ENCODE measurements around the gene SLC1A2.

The SLC1A2 gene

GRCh38 chr11:35321111-35321510, 98.2 kb downstream of the SLC1A2 start:
- H4K12ac ChIP-seq (ENCODE audit: low read depth, low read length): no peak overlapping the region
- WGBS (ENCODE audit: extremely low coverage, insufficient coverage, insufficient read length): no CpG with 5 or more reads among the region's 2 CpGs
- no peak for DNase-seq

GRCh38 chr11:35318977-35319925, 100.1 kb downstream of the SLC1A2 start:
- Histone ChIP-seq H3K4me2 (ENCODE audit: low read length) (no peak overlapping the region), H3K27ac (ENCODE audit: low read depth, low read length) (no peak overlapping the region), H3K9ac (ENCODE audit: low read length) (no peak overlapping the region), H3K4ac (ENCODE audit: low read depth, low read length) (no peak overlapping the region), H4K12ac (ENCODE audit: low read depth, low read length) (no peak overlapping the region), H3K4me1 (ENCODE audit: control insufficient read depth in 1 of 2, insufficient read depth in 2 of 2, low read length in 2 of 2) (peaks cover 0 to 1% of the 10 kb centered on the region in 2 experiments), H2BK120ac (ENCODE audit: insufficient read depth, low read length, poor library complexity) (no peak overlapping the region), H3K14ac (ENCODE audit: low read length) (no peak overlapping the region), H2BK5ac (ENCODE audit: low read depth, low read length, poor library complexity) (no peak overlapping the region), H4K8ac (ENCODE audit: low read depth, low read length) (no peak overlapping the region), H3K27me3 (ENCODE audit: insufficient read depth, low read length) (no peaks in the 10 kb centered on the region), H3K36me3 (ENCODE audit: control insufficient read depth in 1 of 2, insufficient read depth in 2 of 2, low read length in 2 of 2) (no peaks in the 10 kb centered on the region), H3K18ac (ENCODE audit: low read length) (no peak overlapping the region), H2AFZ (ENCODE audit: insufficient read depth, low read length, poor library complexity) (no peak overlapping the region), H3K79me2 (ENCODE audit: control insufficient read depth, insufficient read depth, low read length, poor library complexity) (no peaks in the 10 kb centered on the region), H3K4me3 (ENCODE audit: low read depth, low read length) (no peak overlapping the region), H3K23ac (ENCODE audit: low read length) (no peak overlapping the region), H3K9me3 (ENCODE audit: insufficient read depth, low read depth, low read length) (peaks cover 2% of the 10 kb centered on the region), H3K79me1 (ENCODE audit: low read length) (no peaks in the 10 kb centered on the region), H2BK12ac (ENCODE audit: low read length) (no peak overlapping the region), H4K91ac (ENCODE audit: low read depth, low read length) (no peak overlapping the region), H2AK5ac (ENCODE audit: low read length) (no peak overlapping the region)
- DNase-seq: no peak
- no CpG with 5 or more reads among the region's 5 CpGs for WGBS (ENCODE audit: extremely low coverage, insufficient coverage, insufficient read length)

More at GRCh38 chr11:35321111-35321510, 98.2 kb downstream of the SLC1A2 start:
- Histone ChIP-seq H3K4me1 (ENCODE audit: control insufficient read depth in 1 of 2, insufficient read depth in 2 of 2, low read length in 2 of 2) (peaks cover 0 to 1% of the 10 kb centered on the region in 2 experiments), H3K9ac (ENCODE audit: low read length) (no peak overlapping the region), H3K36me3 (ENCODE audit: control insufficient read depth in 1 of 2, insufficient read depth in 2 of 2, low read length in 2 of 2) (no peaks in the 10 kb centered on the region), H3K14ac (ENCODE audit: low read length) (no peak overlapping the region), H3K79me2 (ENCODE audit: control insufficient read depth, insufficient read depth, low read length, poor library complexity) (no peaks in the 10 kb centered on the region), H4K91ac (ENCODE audit: low read depth, low read length) (no peak overlapping the region), H3K4me3 (ENCODE audit: low read depth, low read length) (no peak overlapping the region), H3K27me3 (ENCODE audit: insufficient read depth, low read length) (no peaks in the 10 kb centered on the region), H3K23ac (ENCODE audit: low read length) (no peak overlapping the region), H3K18ac (ENCODE audit: low read length) (no peak overlapping the region), H2BK12ac (ENCODE audit: low read length) (no peak overlapping the region), H2AFZ (ENCODE audit: insufficient read depth, low read length, poor library complexity) (no peak overlapping the region), H4K8ac (ENCODE audit: low read depth, low read length) (no peak overlapping the region), H3K4me2 (ENCODE audit: low read length) (no peak overlapping the region), H2BK5ac (ENCODE audit: low read depth, low read length, poor library complexity) (no peak overlapping the region), H3K4ac (ENCODE audit: low read depth, low read length) (no peak overlapping the region), H3K27ac (ENCODE audit: low read depth, low read length) (no peak overlapping the region), H3K79me1 (ENCODE audit: low read length) (no peaks in the 10 kb centered on the region), H3K9me3 (ENCODE audit: insufficient read depth, low read depth, low read length) (peaks cover 2% of the 10 kb centered on the region), H2AK5ac (ENCODE audit: low read length) (no peak overlapping the region), H2BK120ac (ENCODE audit: insufficient read depth, low read length, poor library complexity) (no peak overlapping the region)

DNA sequence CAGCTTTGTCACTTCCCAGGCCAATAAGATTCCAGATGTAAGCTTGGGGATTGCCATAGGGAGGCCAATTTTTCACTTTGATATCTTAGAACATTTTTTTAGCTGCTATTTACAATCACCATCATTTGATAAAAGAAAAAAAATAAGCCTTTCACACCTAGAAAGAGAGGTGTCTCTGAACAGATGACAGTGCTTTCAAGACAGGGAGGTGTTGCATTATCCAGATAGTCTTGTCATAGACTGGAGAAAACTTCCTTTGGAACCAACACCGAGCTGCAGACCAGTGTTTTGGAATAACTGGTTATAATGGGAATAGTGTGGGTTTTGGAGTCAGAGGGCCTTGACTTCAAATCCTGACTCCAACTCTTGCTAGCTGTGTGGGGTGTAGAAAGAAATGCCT, 101.0 kb downstream of the SLC1A2 start:
- Histone ChIP-seq H3K14ac (ENCODE audit: low read length) (no peak overlapping the region), H2AFZ (ENCODE audit: insufficient read depth, low read length, poor library complexity) (no peak overlapping the region), H3K23ac (ENCODE audit: low read length) (no peak overlapping the region), H3K4ac (ENCODE audit: low read depth, low read length) (no peak overlapping the region), H3K27ac (ENCODE audit: low read depth, low read length) (no peak overlapping the region), H3K27me3 (ENCODE audit: insufficient read depth, low read length) (no peaks in the 10 kb centered on the region), H3K36me3 (ENCODE audit: control insufficient read depth in 1 of 2, insufficient read depth in 2 of 2, low read length in 2 of 2) (no peaks in the 10 kb centered on the region), H2BK5ac (ENCODE audit: low read depth, low read length, poor library complexity) (no peak overlapping the region), H3K79me2 (ENCODE audit: control insufficient read depth, insufficient read depth, low read length, poor library complexity) (no peaks in the 10 kb centered on the region), H4K8ac (ENCODE audit: low read depth, low read length) (no peak overlapping the region), H3K18ac (ENCODE audit: low read length) (no peak overlapping the region), H3K9me3 (ENCODE audit: insufficient read depth, low read depth, low read length) (peaks cover 2% of the 10 kb centered on the region), H3K4me3 (ENCODE audit: low read depth, low read length) (no peak overlapping the region), H4K12ac (ENCODE audit: low read depth, low read length) (no peak overlapping the region), H2BK12ac (ENCODE audit: low read length) (no peak overlapping the region), H3K4me1 (ENCODE audit: control insufficient read depth in 1 of 2, insufficient read depth in 2 of 2, low read length in 2 of 2) (peaks cover 0 to 1% of the 10 kb centered on the region in 2 experiments), H2BK120ac (ENCODE audit: insufficient read depth, low read length, poor library complexity) (no peak overlapping the region), H3K4me2 (ENCODE audit: low read length) (no peak overlapping the region), H2AK5ac (ENCODE audit: low read length) (no peak overlapping the region), H3K79me1 (ENCODE audit: low read length) (no peaks in the 10 kb centered on the region), H3K9ac (ENCODE audit: low read length) (no peak overlapping the region), H4K91ac (ENCODE audit: low read depth, low read length) (no peak overlapping the region)
- WGBS (ENCODE audit: extremely low coverage, insufficient coverage, insufficient read length): no CpG with 5 or more reads among the region's 1 CpG
- DNase-seq: no peak

DNA sequence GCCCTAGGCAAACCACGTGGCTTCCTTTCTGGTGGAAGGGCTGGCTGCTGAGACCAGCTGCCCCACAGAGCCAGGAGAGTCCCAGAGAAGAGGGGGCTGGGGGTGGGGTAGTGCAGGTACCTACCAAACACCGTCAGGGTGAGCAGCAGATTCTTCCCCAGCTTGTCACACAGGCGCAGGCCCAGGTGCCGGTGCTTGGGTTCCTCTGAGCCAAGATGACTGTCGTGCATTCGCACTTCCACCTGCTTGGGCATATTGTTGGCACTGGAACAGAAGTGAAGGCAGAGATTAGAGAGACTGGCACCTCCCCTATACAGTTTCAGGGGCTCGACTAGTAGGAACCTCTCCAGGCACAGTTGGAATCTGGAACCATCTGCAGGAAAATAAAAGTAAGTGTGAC, 102.1 kb downstream of the SLC1A2 start:
- H3K14ac ChIP-seq (ENCODE audit: low read length): no peak overlapping the region
- no peak overlapping the region for H2AFZ ChIP-seq (ENCODE audit: insufficient read depth, low read length, poor library complexity)
- no peak overlapping the region for H4K12ac ChIP-seq (ENCODE audit: low read depth, low read length)
- no peak for DNase-seq
- no peak overlapping the region for H4K91ac ChIP-seq (ENCODE audit: low read depth, low read length)
- no peaks in the 10 kb centered on the region for H3K36me3 ChIP-seq (ENCODE audit: control insufficient read depth in 1 of 2, insufficient read depth in 2 of 2, low read length in 2 of 2)
- no peaks in the 10 kb centered on the region for H3K27me3 ChIP-seq (ENCODE audit: insufficient read depth, low read length)
- WGBS (ENCODE audit: extremely low coverage, insufficient coverage, insufficient read length): no CpG with 5 or more reads among the region's 7 CpGs
- no peak overlapping the region for H3K27ac ChIP-seq (ENCODE audit: low read depth, low read length)
- no peak overlapping the region for H2BK120ac ChIP-seq (ENCODE audit: insufficient read depth, low read length, poor library complexity)
- no peak overlapping the region for H3K9ac ChIP-seq (ENCODE audit: low read length)
- no peaks in the 10 kb centered on the region for H3K79me2 ChIP-seq (ENCODE audit: control insufficient read depth, insufficient read depth, low read length, poor library complexity)
- no peak overlapping the region for H2BK12ac ChIP-seq (ENCODE audit: low read length)
- no peak overlapping the region for H3K4me2 ChIP-seq (ENCODE audit: low read length)
- H3K79me1 ChIP-seq (ENCODE audit: low read length): no peaks in the 10 kb centered on the region
- no peak overlapping the region for H3K18ac ChIP-seq (ENCODE audit: low read length)
- H3K9me3 ChIP-seq (ENCODE audit: insufficient read depth, low read depth, low read length): peaks cover 2% of the 10 kb centered on the region
- no peaks in the 10 kb centered on the region for H3K4me1 ChIP-seq (ENCODE audit: control insufficient read depth in 1 of 2, insufficient read depth in 2 of 2, low read length in 2 of 2)
- H2BK5ac ChIP-seq (ENCODE audit: low read depth, low read length, poor library complexity): no peak overlapping the region
- no peak overlapping the region for H4K8ac ChIP-seq (ENCODE audit: low read depth, low read length)
- H3K4me3 ChIP-seq (ENCODE audit: low read depth, low read length): no peak overlapping the region
- no peak overlapping the region for H3K23ac ChIP-seq (ENCODE audit: low read length)
- no peak overlapping the region for H2AK5ac ChIP-seq (ENCODE audit: low read length)
- no peak overlapping the region for H3K4ac ChIP-seq (ENCODE audit: low read depth, low read length)

All from trophoblast cell (in vitro differentiated cells and primary cell).